Measurements from ENCODE around the gene SMOC1.

The SMOC1 gene

GRCh38 chr14:69968681-69969080 is 89.5 kb downstream of the SMOC1 start:
- no peak for DNase-seq
- peaks cover 1% of the 10 kb centered on the region for H3K79me1 ChIP-seq (replicated peaks; ENCODE audit: low read length, poor library complexity, severe bottlenecking)
- H3K27ac ChIP-seq (ENCODE audit: low read length, poor library complexity, severe bottlenecking) = no peak overlapping the region
- H3K23ac ChIP-seq (ENCODE audit: low read length in 2 of 2) = no peak overlapping the region
- H3K9me3 ChIP-seq (ENCODE audit: control insufficient read depth, low read length) = no peaks in the 10 kb centered on the region
- H4K91ac ChIP-seq (ENCODE audit: low read length) = no peak overlapping the region
- H2AFZ ChIP-seq (ENCODE audit: low read depth, low read length) = no peak overlapping the region
- H3K4me1 ChIP-seq (ENCODE audit: control insufficient read depth, insufficient read depth, low read depth, low read length) = no peaks in the 10 kb centered on the region
- no peak overlapping the region for H3K9ac ChIP-seq (ENCODE audit: low read length)
- H3K36me3 ChIP-seq (ENCODE audit: control insufficient read depth in 1 of 2, insufficient read depth in 2 of 2, low read depth in 1 of 2, low read length in 2 of 2) = peaks cover 0 to 8% of the 10 kb centered on the region in 2 experiments
- no peak overlapping the region for H2AK5ac ChIP-seq (ENCODE audit: low read length, severe bottlenecking)
- H3K27me3 ChIP-seq (ENCODE audit: control insufficient read depth in 1 of 2, insufficient read depth in 1 of 2, low read length in 2 of 2) = no peaks in the 10 kb centered on the region
- no peak overlapping the region for H3K14ac ChIP-seq (ENCODE audit: low read length in 2 of 2)
- H3K18ac ChIP-seq (ENCODE audit: low read depth in 1 of 2, low read length in 2 of 2) = no peak overlapping the region
- H2BK120ac ChIP-seq (ENCODE audit: low read depth, low read length) = no peak overlapping the region
- H3K4me2 ChIP-seq (ENCODE audit: low read length, poor library complexity, severe bottlenecking) = no peak overlapping the region
- H3K4me3 ChIP-seq (ENCODE audit: insufficient read depth in 1 of 2, low read depth in 1 of 2, low read length in 2 of 2) = no peak overlapping the region
- H2BK5ac ChIP-seq (ENCODE audit: low read depth, low read length, poor library complexity, severe bottlenecking) = no peak overlapping the region
- H4K8ac ChIP-seq (ENCODE audit: low read length) = no peak overlapping the region
- no peak overlapping the region for H2BK15ac ChIP-seq (ENCODE audit: low read depth, poor library complexity, severe bottlenecking)
- no peak overlapping the region for H3K4ac ChIP-seq (ENCODE audit: low read depth in 1 of 2, low read length in 2 of 2)
- no CpG with 5 or more reads among the region's 1 CpG for whole genome bisulfite sequencing
- H2BK12ac ChIP-seq (ENCODE audit: low read length in 2 of 2) = no peak overlapping the region

- H4K8ac ChIP-seq (ENCODE audit: low read length) = no peak overlapping the region
- no peak overlapping the region for H3K23ac ChIP-seq (ENCODE audit: low read length in 2 of 2)
- no peak overlapping the region for H2BK15ac ChIP-seq (ENCODE audit: low read depth, poor library complexity, severe bottlenecking)
- no peak overlapping the region for H2AK5ac ChIP-seq (ENCODE audit: low read length, severe bottlenecking)
- no peaks in the 10 kb centered on the region for H3K79me1 ChIP-seq (replicated peaks; ENCODE audit: low read length, poor library complexity, severe bottlenecking)
- no peak for DNase-seq
- H3K27me3 ChIP-seq (ENCODE audit: control insufficient read depth in 1 of 2, insufficient read depth in 1 of 2, low read length in 2 of 2) = no peaks in the 10 kb centered on the region
- no peak overlapping the region for H3K4me2 ChIP-seq (ENCODE audit: low read length, poor library complexity, severe bottlenecking)
- H3K4ac ChIP-seq (ENCODE audit: low read depth in 1 of 2, low read length in 2 of 2) = no peak overlapping the region
- no peak overlapping the region for H3K14ac ChIP-seq (ENCODE audit: low read length in 2 of 2)
- no peak overlapping the region for H2BK5ac ChIP-seq (ENCODE audit: low read depth, low read length, poor library complexity, severe bottlenecking)
- H3K18ac ChIP-seq (ENCODE audit: low read depth in 1 of 2, low read length in 2 of 2) = no peak overlapping the region
- H3K4me3 ChIP-seq (ENCODE audit: insufficient read depth in 1 of 2, low read depth in 1 of 2, low read length in 2 of 2) = no peak overlapping the region
- no peak overlapping the region for H2BK120ac ChIP-seq (ENCODE audit: low read depth, low read length)
- no peak overlapping the region for H4K91ac ChIP-seq (ENCODE audit: low read length)
- no peaks in the 10 kb centered on the region for H3K4me1 ChIP-seq (ENCODE audit: control insufficient read depth, insufficient read depth, low read depth, low read length)
- no peak overlapping the region for H3K27ac ChIP-seq (ENCODE audit: low read length, poor library complexity, severe bottlenecking)
- no peaks in the 10 kb centered on the region for H3K9me3 ChIP-seq (ENCODE audit: control insufficient read depth, low read length)
- no peak overlapping the region for H3K9ac ChIP-seq (ENCODE audit: low read length)
- H2AFZ ChIP-seq (ENCODE audit: low read depth, low read length) = no peak overlapping the region
- no peak overlapping the region for H2BK12ac ChIP-seq (ENCODE audit: low read length in 2 of 2)
- WGBS = 89% methylated on average over 5 of the region's 5 CpGs
- peaks cover 0 to 8% of the 10 kb centered on the region in 2 experiments for H3K36me3 ChIP-seq (ENCODE audit: control insufficient read depth in 1 of 2, insufficient read depth in 2 of 2, low read depth in 1 of 2, low read length in 2 of 2)
Observed at GRCh38 chr14:69972755-69973154, 93.5 kb downstream of the SMOC1 start.

- H3K4ac ChIP-seq (ENCODE audit: low read depth in 1 of 2, low read length in 2 of 2) = no peak overlapping the region
- H3K4me1 ChIP-seq (ENCODE audit: control insufficient read depth, insufficient read depth, low read depth, low read length) = no peaks in the 10 kb centered on the region
- H2BK12ac ChIP-seq (ENCODE audit: low read length in 2 of 2) = no peak overlapping the region
- peaks cover 0 to 13% of the 10 kb centered on the region in 2 experiments for H3K36me3 ChIP-seq (ENCODE audit: control insufficient read depth in 1 of 2, insufficient read depth in 2 of 2, low read depth in 1 of 2, low read length in 2 of 2)
- H2BK120ac ChIP-seq (ENCODE audit: low read depth, low read length) = no peak overlapping the region
- H3K9me3 ChIP-seq (ENCODE audit: control insufficient read depth, low read length) = no peaks in the 10 kb centered on the region
- no peak overlapping the region for H3K23ac ChIP-seq (ENCODE audit: low read length in 2 of 2)
- no peak overlapping the region for H3K4me3 ChIP-seq (ENCODE audit: insufficient read depth in 1 of 2, low read depth in 1 of 2, low read length in 2 of 2)
- no peak overlapping the region for H4K91ac ChIP-seq (ENCODE audit: low read length)
- no peaks in the 10 kb centered on the region for H3K27me3 ChIP-seq (ENCODE audit: control insufficient read depth in 1 of 2, insufficient read depth in 1 of 2, low read length in 2 of 2)
- 73% methylated on average over 1 of the region's 1 CpG for WGBS
- no peak overlapping the region for H2BK5ac ChIP-seq (ENCODE audit: low read depth, low read length, poor library complexity, severe bottlenecking)
- no peak overlapping the region for H3K27ac ChIP-seq (ENCODE audit: low read length, poor library complexity, severe bottlenecking)
- DNase-seq = no peak
- no peak overlapping the region for H3K4me2 ChIP-seq (ENCODE audit: low read length, poor library complexity, severe bottlenecking)
- no peak overlapping the region for H3K9ac ChIP-seq (ENCODE audit: low read length)
- no peak overlapping the region for H3K14ac ChIP-seq (ENCODE audit: low read length in 2 of 2)
- no peak overlapping the region for H4K8ac ChIP-seq (ENCODE audit: low read length)
- H3K79me1 ChIP-seq (replicated peaks; ENCODE audit: low read length, poor library complexity, severe bottlenecking) = no peaks in the 10 kb centered on the region
- no peak overlapping the region for H2BK15ac ChIP-seq (ENCODE audit: low read depth, poor library complexity, severe bottlenecking)
- no peak overlapping the region for H2AK5ac ChIP-seq (ENCODE audit: low read length, severe bottlenecking)
- no peak overlapping the region for H2AFZ ChIP-seq (ENCODE audit: low read depth, low read length)
- no peak overlapping the region for H3K18ac ChIP-seq (ENCODE audit: low read depth in 1 of 2, low read length in 2 of 2)
Observed at GRCh38 chr14:69973846-69974245, 94.6 kb downstream of the SMOC1 start.

GRCh38 chr14:69979882-69980281 is 100.7 kb downstream of the SMOC1 start:
- Histone ChIP-seq H3K27ac (ENCODE audit: low read length, poor library complexity, severe bottlenecking) (no peak overlapping the region), H2AFZ (ENCODE audit: low read depth, low read length) (no peak overlapping the region)

More at GRCh38 chr14:69979882-69980281, 100.7 kb downstream of the SMOC1 start:
- no peak overlapping the region for H3K4me2 ChIP-seq (ENCODE audit: low read length, poor library complexity, severe bottlenecking)
- H3K27me3 ChIP-seq (ENCODE audit: control insufficient read depth in 1 of 2, insufficient read depth in 1 of 2, low read length in 2 of 2) = no peaks in the 10 kb centered on the region
- no peak overlapping the region for H3K4ac ChIP-seq (ENCODE audit: low read depth in 1 of 2, low read length in 2 of 2)
- H2BK5ac ChIP-seq (ENCODE audit: low read depth, low read length, poor library complexity, severe bottlenecking) = no peak overlapping the region
- no peak overlapping the region for H2BK15ac ChIP-seq (ENCODE audit: low read depth, poor library complexity, severe bottlenecking)
- no peak overlapping the region for H3K9ac ChIP-seq (ENCODE audit: low read length)
- H3K4me1 ChIP-seq (ENCODE audit: control insufficient read depth, insufficient read depth, low read depth, low read length) = peaks cover 10% of the 10 kb centered on the region
- H2BK120ac ChIP-seq (ENCODE audit: low read depth, low read length) = no peak overlapping the region
- DNase-seq = no peak
- no peaks in the 10 kb centered on the region for H3K79me1 ChIP-seq (replicated peaks; ENCODE audit: low read length, poor library complexity, severe bottlenecking)
- no peak overlapping the region for H2AK5ac ChIP-seq (ENCODE audit: low read length, severe bottlenecking)
- no peak overlapping the region for H2BK12ac ChIP-seq (ENCODE audit: low read length in 2 of 2)
- H3K36me3 ChIP-seq (ENCODE audit: control insufficient read depth in 1 of 2, insufficient read depth in 2 of 2, low read depth in 1 of 2, low read length in 2 of 2) = peaks cover 0 to 9% of the 10 kb centered on the region in 2 experiments
- no peak overlapping the region for H3K14ac ChIP-seq (ENCODE audit: low read length in 2 of 2)
- H3K23ac ChIP-seq (ENCODE audit: low read length in 2 of 2) = no peak overlapping the region
- H3K4me3 ChIP-seq (ENCODE audit: insufficient read depth in 1 of 2, low read depth in 1 of 2, low read length in 2 of 2) = no peak overlapping the region
- H4K8ac ChIP-seq (ENCODE audit: low read length) = no peak overlapping the region
- H4K91ac ChIP-seq (ENCODE audit: low read length) = no peak overlapping the region
- 70% methylated on average over 1 of the region's 1 CpG for WGBS
- no peaks in the 10 kb centered on the region for H3K9me3 ChIP-seq (ENCODE audit: control insufficient read depth, low read length)
- no peak overlapping the region for H3K18ac ChIP-seq (ENCODE audit: low read depth in 1 of 2, low read length in 2 of 2)

Data from mesenchymal stem cell (in vitro differentiated cells and primary cell).